Stimulated activated CD4-positive, alpha-beta T cell treated with anti-CD3 and anti-CD28 coated beads, Interleukin-4, amount 100 ng/mL, for 24 hours (primary cell): ENCODE data around the gene TFRC.
"Not testable (repeated sequence)": the region's sequence is repeated elsewhere in the genome, so short reads cannot be mapped to it uniquely, and the experiment has no call there.

Source experiments
- DNase-seq: peaks from one replicate; pipeline ENCODE4 v3.0.0-alpha.2; 2020

Gene TFRC

GRCh38 chr3:196081834-196082618 lies at the start of gene TFRC:
Gene TFRC (minus strand): TSS chr3:196082090. CDS start chr3:196077099, 4,991 bp downstream.
- peak; percentile 97 for DNase-seq

- DNase-seq = no peak
Measured at GRCh38 chr3:196128172-196128843, 46.4 kb upstream of the TFRC start.

GRCh38 chr3:196127308-196128040 lies 45.6 kb upstream of the TFRC start:
- DNase-seq = peak; percentile 7

- no peak for DNase-seq
Measured at GRCh38 chr3:196124608-196125007, 42.7 kb upstream of the TFRC start.

GRCh38 chr3:196122688-196123046 lies 40.8 kb upstream of the TFRC start:
- no peak for DNase-seq

GRCh38 chr3:196122021-196122687 lies 40.3 kb upstream of the TFRC start:
- DNase-seq = no peak

GRCh38 chr3:196121066-196121465 lies 39.2 kb upstream of the TFRC start:
- no peak for DNase-seq

- DNase-seq = no peak
Measured at GRCh38 chr3:196120291-196120951, 38.5 kb upstream of the TFRC start.

GRCh38 chr3:196117809-196118208 lies 35.9 kb upstream of the TFRC start:
- DNase-seq = no peak

GRCh38 chr3:196115678-196116083 lies 33.8 kb upstream of the TFRC start:
- no peak for DNase-seq

GRCh38 chr3:196111939-196112386 lies 30.1 kb upstream of the TFRC start:
- DNase-seq = peak; percentile 31

GRCh38 chr3:196108075-196108743 lies 26.3 kb upstream of the TFRC start:
- no peak for DNase-seq

GRCh38 chr3:196104707-196105106 lies 22.8 kb upstream of the TFRC start:
- not testable (repeated sequence) for DNase-seq

GRCh38 chr3:196098365-196098980 lies 16.6 kb upstream of the TFRC start:
- not testable (repeated sequence) for DNase-seq

GRCh38 chr3:196097373-196098154 lies 15.7 kb upstream of the TFRC start:
- no peak for DNase-seq

- DNase-seq = no peak
Measured at GRCh38 chr3:196096382-196096953, 14.6 kb upstream of the TFRC start.

GRCh38 chr3:196093317-196094111 lies 11.6 kb upstream of the TFRC start:
- no peak for DNase-seq

GRCh38 chr3:196087906-196088305 lies 6.0 kb upstream of the TFRC start:
- no peak for DNase-seq

- no peak for DNase-seq
Measured at GRCh38 chr3:196082619-196082971, 705 bp upstream of the TFRC start.
